GM21367 (cell line): ENCODE measurements around the gene GNG4.
"Not testable (repeated sequence)": the region's sequence is repeated elsewhere in the genome, so short reads cannot be mapped to it uniquely, and the experiment has no call there.

ENCODE experiments used
- ATAC-seq: cut with Tn5 transposase; IDR thresholded peaks from one replicate; pipeline ENCODE4 v1.9.1; 2021; ENCODE audit not compliant: unreplicated experiment

GNG4 gene

DNA sequence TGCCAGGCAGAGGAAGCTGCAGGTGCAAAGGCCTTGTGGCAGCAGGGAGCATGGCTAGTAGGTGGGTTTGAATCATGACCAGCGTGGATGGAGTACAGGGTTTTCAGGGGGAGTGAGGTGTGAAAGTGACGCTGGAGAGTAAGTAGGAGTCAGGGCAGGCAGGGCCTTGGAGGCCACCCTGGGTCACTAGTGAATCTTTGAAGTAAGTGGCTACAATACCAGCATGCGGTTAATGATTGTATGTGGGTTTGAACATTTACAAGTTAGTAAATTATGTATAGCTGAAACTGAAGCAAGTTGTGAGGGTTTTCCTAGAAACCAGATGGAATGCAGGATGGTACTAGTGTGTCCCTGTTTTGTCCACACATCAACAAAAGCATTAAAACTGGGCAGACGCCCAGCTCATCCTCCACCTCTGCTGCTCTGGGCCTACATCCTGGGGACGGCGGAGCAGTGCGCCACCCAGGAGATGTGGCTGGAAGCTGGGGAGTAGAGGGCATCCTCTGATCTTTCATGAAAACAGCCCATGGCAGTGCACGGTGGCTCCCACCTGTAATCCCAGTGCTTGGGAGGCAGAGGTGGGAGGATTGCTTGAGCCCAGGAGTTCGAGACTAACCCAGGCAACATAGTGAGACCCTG is 104.2 kb downstream of the GNG4 start:
- no peak for ATAC-seq

DNA sequence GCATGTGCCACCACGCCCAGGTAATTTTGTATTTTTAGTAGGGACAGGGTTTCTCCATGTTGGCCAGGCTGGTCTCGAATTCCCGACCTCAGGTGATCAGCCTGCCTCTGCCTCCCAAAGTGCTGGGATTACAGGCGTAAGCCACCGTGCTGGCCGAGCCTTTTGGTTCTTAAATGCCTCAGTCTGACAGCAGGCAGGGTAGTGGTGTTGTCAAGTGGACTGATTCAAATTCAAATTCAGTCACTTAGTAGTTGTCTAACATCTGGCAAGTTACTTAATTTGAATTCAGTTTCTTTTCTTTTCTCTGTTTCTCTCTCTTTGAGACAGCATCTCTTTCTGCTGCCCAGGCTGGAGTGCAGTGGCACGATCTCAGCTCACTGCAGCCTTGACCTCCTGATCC is 106.7 kb downstream of the GNG4 start:
- ATAC-seq, result not testable (repeated sequence)

DNA sequence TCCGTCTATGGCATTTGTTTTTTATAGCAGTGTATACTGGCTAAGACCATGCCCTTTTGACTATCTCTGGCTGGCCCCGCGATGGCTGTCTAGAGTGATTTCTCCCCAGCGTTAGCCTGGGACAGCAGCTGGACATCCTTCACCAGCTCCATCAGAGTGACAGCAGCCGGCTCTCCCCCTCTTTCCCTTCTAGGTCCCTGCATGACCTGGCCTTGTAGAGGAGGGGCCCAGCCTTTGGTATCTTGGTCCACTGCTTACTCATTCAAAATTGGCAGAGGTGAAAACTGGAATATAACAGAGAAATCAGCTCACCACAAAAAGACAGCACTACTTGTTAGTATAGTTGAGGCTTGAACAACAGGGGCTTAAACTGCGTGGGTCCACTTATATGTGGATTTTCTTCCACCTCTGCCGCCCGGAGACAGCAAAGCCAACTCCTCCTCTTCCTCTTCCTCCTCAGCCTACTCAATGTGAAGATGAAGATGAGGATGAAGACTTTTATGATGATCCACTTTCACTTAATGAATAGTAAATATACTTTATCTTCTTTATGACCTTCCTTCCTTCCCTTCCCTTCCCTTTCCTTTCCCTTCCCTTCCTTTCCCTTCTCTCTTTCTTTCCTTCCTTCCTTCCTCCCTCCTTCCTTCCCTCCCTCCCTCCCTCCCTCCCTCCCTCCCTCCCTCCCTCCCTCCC is 116.0 kb downstream of the GNG4 start:
- no peak for ATAC-seq

DNA sequence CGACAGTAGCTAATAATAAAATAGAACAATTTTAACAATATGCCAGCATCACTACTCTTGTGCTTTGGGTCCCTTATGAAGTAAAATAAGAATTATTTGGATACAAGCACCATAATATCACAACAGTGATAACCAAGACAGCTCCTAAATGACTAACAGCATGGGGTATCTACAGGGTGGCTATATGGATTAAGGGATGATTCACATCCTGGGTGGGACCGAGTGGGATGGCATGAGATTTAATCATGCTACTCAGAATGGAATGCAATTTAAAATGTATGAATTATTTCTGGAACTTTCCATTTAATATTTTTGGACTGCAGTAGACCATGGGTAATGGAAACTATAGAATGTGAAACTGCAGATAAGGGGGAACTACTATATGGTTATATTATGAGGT is 117.2 kb downstream of the GNG4 start:
- no peak for ATAC-seq

DNA sequence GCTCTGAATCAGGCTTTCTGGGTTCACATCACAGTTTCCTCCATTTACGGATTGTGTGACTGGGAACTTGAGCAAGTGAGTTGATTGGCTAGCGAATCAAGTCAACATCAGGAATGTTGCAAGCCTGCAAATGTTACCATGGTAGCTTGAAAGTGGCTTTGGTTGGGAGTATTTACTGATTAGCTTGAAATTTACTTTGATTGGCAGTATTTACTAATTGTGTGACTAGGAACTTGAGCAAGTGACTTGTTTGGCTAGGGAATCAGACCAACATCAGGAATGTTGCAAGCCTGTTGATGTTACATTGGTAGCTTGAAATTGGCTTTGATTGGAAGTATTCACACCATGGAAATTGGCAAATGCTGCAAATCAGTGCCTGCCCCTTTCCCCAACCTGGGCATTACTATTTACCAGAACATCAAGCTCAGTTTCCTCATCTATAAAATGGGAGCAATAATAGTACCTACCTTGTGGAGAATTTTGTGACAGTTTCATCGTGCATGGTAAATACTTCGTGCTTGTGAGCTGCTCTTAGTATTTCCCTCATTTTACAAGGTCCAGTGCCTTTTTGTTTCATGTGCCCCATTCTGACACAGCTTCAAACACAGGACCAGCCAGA is 122.3 kb downstream of the GNG4 start:
- ATAC-seq, result no peak

DNA sequence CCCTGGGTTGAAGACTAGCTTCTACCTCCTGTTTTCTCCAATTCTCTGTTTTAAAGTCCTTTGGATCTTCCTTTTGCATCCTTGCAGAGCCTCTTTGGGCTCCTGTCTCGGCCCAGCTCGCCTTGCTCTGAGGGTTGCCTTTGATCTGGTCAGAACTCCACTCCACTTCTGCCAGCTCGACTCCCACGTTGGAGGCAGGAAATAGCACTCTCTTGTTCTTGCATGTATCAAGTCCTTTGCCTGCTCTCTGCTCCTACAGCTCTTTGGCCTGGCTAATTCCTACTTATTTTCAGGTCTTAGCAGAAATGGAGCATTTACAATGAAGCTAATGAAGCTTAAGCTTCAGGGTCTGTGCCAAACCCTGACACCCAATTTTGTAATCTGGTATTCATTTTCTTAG is 124.3 kb downstream of the GNG4 start:
- ATAC-seq, result no peak

DNA sequence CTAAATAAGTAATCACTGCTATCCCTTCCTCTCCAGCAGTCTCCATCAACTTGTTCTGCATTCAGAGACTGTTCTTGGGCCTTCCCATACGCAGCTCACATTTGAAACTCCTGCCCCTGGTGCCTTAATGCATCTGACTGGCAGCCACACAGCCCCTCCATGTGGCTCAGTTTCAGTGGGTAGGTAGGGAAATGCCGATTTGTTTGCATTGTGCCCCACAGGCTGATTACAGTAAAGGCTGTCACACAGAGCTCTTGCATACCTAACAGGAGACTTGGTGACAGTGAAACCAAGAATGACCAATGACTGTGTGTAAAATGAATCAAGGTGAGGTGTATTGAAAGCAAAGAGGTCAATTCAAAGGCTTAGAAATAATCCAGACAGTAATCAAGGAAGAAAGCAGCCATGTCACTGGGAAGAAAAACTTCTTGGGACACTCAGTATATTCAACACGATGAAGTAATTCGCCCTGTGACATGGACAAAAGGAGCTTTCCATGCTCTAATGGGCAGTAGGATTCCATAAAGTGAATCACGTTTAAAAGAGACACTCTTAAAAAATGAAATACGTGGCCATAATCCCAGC is 132.6 kb downstream of the GNG4 start:
- ATAC-seq, result no peak

DNA sequence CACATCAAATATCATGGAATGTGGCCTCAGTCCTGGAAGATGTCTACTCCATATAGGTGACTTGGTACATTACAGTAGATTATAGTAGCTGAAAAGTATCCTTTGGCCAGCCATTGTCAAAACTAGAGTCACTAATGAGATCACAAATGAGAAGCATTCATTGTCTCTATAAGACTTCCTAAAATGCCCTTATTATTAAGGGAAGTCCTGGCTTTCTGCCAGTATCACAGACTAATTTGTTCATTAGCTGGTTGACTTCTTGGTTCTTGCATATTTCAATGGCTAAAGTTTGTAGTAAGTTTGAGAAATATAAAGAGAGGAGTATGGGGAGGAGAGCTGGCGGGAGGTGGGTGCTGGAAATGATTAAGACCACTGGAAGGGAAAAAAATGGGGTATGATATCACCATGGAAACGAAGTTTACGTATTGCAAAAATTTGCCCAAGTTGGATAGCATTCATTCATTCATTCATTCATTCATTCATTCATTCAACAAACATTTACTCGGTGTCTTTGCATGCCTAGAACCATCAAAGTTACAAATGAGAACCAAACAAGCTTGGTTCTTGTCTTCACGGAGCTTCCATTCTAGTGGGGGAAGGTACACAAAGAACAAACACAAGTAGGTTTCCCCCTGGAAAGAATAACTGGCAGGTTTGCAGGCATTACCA is 133.6 kb downstream of the GNG4 start:
- no peak for ATAC-seq

DNA sequence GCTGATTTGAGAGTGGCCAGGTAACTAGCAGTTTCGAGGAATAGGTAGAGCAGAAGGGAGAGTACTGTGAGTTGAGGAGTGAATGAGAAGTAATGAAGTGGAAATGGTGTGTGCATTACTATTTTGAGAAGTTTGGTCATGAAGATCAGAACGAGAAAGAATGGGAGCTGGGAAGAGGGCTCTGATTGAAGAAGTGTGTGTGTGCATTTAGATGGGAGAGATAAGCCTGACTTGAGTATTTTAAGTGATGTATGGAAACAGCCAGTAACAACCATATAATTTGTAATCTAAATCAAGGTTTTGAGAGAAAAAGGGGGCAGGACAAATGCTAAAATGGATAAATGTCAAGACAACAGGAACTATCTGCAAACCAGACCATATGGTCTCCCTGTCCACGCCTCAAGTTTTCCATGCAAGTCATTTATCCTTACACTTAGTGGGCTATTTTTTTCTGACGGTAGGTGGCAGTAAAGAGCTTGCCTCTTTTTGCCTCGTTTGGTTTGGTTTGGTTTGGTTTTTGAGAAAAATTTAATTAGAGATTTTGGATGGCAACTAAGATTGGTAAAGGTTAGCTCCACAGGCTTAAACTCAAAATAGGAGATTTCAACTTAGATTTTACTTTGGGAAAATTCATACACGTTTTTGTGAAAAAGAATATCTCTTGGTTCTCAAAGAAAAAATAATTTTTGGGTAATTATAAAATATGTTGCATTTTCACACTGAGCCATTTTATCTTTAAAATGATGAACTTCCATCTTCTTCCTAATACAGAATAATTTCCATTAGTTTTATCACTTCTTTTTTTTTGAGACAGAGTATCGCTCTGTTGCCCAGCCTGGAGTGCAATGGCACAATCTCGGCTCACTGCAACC is 135.9 kb downstream of the GNG4 start:
- no peak for ATAC-seq

DNA sequence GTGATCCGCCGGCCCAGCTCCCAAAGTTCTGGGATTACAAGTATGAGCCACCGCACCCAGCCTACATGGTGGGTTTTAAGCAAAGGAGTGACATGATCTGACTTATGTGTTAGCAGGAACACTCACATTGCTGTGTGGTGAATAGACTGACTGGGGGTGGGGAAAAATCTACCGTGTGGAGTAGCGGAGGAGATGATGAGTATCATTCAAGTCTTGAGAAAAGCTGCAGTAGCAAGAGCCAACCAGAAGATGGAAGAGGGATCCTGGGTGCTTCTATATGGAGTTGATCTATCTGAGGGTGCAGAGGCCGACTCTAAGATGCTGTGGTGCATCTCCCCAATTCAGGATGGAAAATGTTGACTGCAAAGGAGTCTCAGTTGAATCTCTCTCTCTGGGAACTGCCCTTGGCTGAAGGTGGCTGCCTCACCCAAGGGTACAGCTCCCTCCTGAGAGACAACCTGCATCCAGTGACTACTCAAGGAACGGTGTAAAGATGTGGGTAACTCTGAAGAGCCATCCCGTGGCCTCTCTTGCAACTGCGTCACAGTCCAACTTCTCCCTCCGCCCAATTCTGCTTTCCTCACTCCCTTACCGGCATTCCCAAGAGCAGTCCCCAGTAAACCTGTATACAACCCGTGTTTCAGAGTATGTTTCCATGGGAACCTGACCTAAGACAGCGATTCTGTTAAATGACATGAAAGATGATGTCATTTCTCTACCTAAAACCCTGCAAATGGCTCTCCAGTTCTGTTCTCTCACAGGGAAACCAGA is 137.9 kb downstream of the GNG4 start:
- no peak for ATAC-seq

DNA sequence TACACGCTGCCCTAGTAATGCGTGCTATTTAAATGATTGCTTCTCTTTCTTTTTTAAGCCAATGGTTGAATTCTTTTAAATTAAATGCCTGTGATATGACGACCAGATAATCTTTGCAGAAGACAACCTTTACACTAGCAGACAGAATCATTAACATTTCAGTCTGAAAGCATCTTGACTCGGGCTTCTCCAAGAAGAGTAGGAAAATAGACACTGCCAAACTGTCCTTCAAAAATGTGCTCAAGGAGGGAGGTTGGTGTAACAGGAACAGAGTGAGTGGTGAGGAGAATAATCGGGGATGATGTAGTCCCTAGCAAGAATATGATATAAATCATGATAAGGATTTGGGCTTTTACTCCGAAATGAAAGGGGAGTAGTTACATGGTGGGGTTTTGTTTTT is 138.8 kb downstream of the GNG4 start:
- no peak for ATAC-seq

DNA sequence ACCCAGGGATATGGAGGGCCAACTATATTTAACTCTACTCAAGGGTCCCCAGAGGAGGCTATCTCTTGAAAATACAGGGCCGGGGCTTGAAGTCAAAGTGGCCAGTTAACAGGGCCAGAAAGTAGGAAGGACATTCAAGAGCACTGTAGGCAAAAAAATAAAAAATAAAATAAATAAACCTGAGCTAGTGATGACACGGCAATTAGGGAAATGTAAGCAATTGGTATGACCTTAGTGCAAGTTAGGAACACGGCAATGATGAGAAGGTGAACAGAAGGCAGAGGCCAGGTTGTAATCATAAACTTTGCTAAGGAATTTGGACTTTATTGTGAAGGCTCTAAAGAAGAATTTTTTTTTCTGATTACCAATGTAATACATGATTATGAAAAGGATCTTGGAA is 142.0 kb downstream of the GNG4 start:
- ATAC-seq, result no peak

DNA sequence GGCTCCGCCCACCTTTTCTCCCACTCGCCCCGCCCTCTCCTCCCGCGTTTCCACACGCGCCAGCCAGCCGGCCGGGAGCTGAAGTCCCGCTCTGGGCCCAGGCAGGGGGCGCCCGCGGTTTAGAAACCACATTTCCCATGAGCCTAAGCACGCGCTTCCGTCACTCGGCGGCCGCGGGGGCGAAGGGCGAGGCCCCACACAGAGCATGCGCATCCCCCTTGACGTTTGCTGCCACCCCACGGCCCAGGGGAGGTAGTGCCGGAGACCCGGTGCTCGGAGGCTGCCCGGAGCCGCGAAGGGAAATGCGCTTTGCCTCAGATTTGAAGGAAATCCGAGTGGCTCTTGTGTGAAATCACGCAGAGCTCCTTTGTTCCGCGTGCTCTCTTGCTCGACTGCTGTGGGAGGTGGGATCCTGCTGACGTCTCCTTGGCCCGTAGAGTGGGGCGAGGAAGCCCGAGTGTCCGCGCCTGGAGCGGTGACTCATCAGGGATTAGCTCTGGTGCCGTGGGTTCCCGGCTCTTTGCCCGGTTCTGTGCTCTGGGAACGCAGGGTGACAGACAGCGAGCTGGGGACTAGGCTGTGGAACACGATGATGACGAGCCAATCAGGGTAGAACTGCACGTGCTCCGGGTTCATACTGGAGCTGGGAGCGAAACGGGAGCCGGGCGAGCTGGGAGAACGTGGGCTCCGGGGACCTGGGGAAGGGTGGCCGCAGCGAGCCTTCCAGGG is 144.9 kb downstream of the GNG4 start:
- peak; percentile 69 for ATAC-seq

DNA sequence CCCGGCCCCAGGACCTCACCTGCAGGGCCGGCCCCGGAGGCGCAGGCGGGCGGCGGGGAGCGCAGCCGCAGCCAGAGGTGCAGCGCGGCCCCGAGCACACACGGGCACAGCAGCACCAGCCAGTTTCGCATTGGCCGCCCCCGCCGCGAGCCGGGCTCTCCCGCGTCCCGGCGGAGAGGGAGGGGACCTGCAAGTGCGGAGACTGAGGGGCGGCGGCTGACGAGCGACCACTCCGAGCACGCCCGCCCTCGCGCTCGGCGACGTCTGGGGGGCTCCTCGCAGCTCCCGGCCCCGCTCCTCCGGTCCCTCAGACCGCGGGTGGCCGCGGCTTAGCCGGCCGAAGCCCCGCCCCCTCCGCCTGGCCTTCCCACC is 145.5 kb downstream of the GNG4 start, which contains the start of gene B3GALNT2:
B3GALNT2 (minus strand) TSS at position 331 of the 372 bp plus-strand sequence; CDS start at position 131, 200 bp downstream.
- ATAC-seq, result peak; percentile 33

DNA sequence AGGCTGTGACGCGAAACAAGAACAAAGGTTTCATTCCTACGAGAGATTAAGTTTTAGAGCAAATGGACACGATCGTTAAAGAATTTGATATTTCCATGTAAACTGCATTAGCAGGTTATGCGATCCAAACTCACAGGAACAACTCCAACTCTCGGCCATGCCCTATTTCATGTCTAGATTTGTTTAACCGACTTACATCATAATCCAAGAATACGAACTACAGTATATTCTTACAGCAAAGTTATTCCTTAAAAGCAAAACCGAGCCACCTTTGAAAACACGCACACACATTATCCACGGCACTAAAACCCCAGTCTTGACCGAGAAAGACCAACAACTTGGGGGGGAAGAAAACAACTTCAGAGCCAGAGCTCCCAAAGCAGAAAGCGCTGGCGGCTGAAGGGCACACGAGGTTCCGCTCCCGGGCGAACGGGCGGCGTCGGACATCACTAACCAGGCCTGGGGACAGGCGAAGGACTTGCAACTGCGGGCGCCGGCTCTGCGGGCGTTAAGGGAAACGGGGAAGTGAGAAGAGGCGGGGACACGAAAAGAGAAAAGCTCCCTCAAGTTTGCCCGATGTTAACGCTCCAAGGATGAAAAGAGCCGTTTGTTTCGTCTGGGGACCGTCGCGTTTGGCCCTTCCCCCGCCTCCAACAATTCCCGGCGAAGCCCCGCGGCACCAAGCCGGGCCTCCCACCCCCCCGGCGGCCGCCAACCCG is 146.0 kb downstream of the GNG4 start:
- ATAC-seq, result peak; percentile 1

DNA sequence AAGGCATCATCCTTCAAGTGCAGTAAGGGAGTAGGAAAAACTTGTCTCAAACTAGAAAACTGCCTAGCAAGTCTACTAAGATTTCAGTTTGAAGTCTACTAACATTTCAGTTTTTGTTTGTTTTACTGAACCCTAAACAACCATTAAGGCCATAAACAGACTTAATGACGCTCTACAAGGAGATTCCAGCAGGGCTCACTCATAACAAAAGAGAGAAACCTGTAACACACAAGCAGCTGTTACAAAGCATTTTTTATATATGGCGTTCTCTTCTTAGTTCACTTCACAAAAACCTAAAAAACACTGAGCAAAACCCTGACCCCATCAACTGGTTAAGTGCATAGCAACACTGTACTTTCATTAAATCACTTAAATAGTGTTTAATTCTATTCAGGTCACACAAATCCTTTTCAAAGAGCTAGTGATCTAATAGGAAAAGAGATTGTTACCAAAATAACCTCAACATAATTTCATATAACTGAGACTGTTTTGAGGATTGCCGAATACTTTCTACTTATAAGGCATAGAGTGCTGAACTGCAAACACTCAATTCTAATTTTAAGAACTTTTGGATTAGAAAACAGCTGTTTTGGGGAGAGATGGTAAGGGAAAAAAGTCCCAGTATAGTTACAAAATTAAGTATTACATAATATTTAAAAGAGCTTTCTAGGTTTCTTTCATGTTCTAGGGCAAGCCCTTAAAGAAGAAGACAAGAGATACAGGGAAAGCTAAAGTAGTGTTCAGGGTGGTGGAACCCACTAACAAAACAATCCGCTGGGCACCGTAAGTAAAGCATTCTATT is 146.8 kb downstream of the GNG4 start:
- ATAC-seq, result no peak

DNA sequence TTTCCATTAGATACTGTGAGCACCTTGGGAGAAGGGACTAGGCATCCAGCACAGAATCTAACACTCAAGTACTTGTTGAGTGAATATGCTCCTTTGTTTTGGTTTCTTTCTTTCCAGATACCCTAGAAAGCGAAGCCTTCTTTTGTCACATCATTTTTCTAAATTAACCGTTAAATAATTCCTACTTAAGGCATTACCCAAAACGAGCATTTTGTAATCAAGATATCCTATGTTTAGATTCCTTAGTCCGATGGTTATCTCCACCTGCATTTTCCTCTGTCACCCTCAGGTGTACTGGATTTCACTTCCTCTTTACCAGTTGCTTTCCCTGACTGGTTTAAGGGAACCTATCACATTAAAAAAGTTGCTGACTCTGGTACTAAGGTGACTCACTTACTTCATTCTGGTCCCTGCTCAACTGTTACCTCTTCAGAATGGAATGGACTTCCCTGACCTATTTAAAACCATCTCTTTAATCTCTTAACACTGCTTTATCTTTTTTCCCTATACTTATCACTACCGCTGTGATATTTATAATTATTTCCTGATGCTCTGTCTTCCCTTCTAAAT is 148.5 kb downstream of the GNG4 start:
- ATAC-seq, result no peak
